Stimulated activated CD4-positive, alpha-beta T cell treated with anti-CD3 and anti-CD28 coated beads, TNF-alpha, amount 100 ng/mL, for 48 hours (primary cell): ENCODE data around the gene MVP.
"Not testable (repeated sequence)": the region's sequence is repeated elsewhere in the genome, so short reads cannot be mapped to it uniquely, and the experiment has no call there.

ENCODE experiments used
- DNase-seq, 3 donors: peaks; one replicate each; pipeline ENCODE4 v3.0.0-alpha.2; 2020; ENCODE audit warnings: low read depth in 3 of 3

The MVP gene

GRCh38 chr16:29820271-29820701 is at the start of gene MVP:
MVP (plus strand) TSS chr16:29820462; CDS start chr16:29830550, 10,088 bp downstream.
- no peak for DNase-seq

GRCh38 chr16:29772330-29772729 is 47.9 kb upstream of the MVP start:
- not testable (repeated sequence) for DNase-seq

GRCh38 chr16:29774730-29775129 is 45.5 kb upstream of the MVP start:
- DNase-seq = no peak

- DNase-seq = no peak
These were observed 44.4 kb upstream of the MVP start for GRCh38 chr16:29775742-29776408.

GRCh38 chr16:29777576-29778350 is 42.5 kb upstream of the MVP start, which contains the start of gene ZG16:
ZG16 (plus strand) TSS chr16:29778256; CDS start chr16:29779267, 1,011 bp downstream.
- no peak for DNase-seq

- DNase-seq = no peak
These were observed 40.8 kb upstream of the MVP start for GRCh38 chr16:29779474-29779873.

GRCh38 chr16:29783094-29783953 is 36.9 kb upstream of the MVP start:
- not testable (repeated sequence) for DNase-seq

- DNase-seq = peak in 1 of 3 donors; percentile 36
These were observed 36.1 kb upstream of the MVP start for GRCh38 chr16:29784157-29784556.

GRCh38 chr16:29784901-29785500 is 35.3 kb upstream of the MVP start:
- peak; percentile 48 to 78 (median 64) for DNase-seq

- not testable (repeated sequence) for DNase-seq
These were observed 33.1 kb upstream of the MVP start for GRCh38 chr16:29787155-29787554.

GRCh38 chr16:29789775-29790182 is 30.5 kb upstream of the MVP start:
- DNase-seq = no peak

- DNase-seq = peak; percentile 100
These were observed 29.9 kb upstream of the MVP start, which contains the start of gene KIF22 for GRCh38 chr16:29790183-29790948. KIF22 (plus strand) TSS chr16:29790751; CDS start chr16:29790760, 9 bp downstream.

GRCh38 chr16:29790949-29791844 is 29.1 kb upstream of the MVP start:
- DNase-seq = no peak

GRCh38 chr16:29791845-29792807 is 28.1 kb upstream of the MVP start:
- no peak for DNase-seq

- DNase-seq = not testable (repeated sequence)
These were observed 27.1 kb upstream of the MVP start for GRCh38 chr16:29793153-29793552.

GRCh38 chr16:29794231-29794710 is 26.0 kb upstream of the MVP start:
- no peak for DNase-seq

- no peak for DNase-seq
These were observed 17.8 kb upstream of the MVP start for GRCh38 chr16:29802416-29802935.

- no peak for DNase-seq
These were observed 16.2 kb upstream of the MVP start for GRCh38 chr16:29804020-29804419.
